ENCODE data around the gene PCDHB5. TPM values are rescaled to one million over a fixed set of nuclear protein-coding genes. Genes with fewer than 3 reads are reported as not detected.
A peak's percentile ranks its signal among the peaks of the same experiment; 100 is the strongest.
"Not testable (repeated sequence)": the region's sequence is repeated elsewhere in the genome, so short reads cannot be mapped to it uniquely, and the experiment has no call there.

The PCDHB5 gene
- 0.63 and 1.1 TPM in 2 replicates for total RNA-seq (2014; rRNA removed)
- 0.11 TPM for polyA plus RNA-seq (2012)

DNA sequence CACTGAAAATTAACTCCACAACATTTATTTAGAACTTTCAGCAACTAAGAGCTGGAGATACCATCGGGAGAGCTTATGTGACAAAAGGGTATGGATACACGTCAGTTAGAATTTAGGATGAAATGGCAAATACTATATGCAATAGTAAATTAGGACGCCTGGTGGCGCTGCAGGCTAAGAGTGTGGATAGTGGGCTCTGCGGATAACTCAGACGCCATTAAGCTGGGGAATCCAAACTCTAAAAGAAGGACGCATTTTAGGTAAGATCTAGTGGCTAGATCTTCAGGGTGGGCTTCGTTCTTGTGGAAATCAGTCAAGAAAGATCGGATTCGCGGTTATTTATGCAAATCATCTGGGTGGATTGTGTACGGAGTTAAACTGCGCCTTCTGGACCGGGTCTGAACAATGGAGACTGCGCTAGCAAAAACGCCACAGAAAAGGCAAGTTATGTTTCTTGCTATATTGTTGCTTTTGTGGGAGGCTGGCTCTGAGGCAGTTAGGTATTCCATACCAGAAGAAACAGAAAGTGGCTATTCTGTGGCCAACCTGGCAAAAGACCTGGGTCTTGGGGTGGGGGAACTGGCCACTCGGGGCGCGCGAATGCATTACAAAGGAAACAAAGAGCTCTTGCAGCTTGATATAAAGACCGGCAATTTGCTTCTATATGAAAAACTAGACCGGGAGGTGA lies at the start of gene PCDHB5:
Gene PCDHB5 (plus strand): TSS at position 177 of the 688 bp plus-strand sequence. CDS start 229 bp downstream, at position 406.
- DNase-seq (ENCODE audit: low read depth), result peak; percentile 7

DNA sequence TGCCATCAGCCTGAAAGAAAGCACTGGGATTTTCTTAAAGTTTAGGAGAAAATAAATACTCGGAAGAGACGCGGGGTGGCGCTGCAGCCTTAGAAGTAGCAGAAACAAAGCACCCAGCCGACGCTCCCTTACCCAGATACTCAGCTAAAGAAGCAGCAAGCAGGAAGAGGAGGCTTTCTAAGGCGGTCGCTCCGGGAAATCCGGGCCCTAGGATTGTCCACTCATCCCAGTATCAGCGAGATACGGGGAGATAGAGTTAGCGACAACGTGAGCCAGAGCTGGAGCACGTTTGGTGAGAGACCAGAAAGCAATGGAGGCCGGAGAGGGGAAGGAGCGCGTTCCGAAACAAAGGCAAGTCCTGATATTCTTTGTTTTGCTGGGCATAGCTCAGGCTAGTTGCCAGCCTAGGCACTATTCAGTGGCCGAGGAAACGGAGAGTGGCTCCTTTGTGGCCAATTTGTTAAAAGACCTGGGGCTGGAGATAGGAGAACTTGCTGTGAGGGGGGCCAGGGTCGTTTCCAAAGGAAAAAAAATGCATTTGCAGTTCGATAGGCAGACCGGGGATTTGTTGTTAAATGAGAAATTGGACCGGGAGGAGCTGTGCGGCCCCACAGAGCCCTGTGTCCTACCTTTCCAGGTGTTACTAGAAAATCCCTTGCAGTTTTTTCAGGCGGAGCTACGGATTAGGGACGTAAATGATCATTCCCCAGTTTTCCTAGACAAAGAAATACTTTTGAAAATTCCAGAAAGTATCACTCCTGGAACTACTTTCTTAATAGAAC lies 40.3 kb upstream of the PCDHB5 start, which contains the start of gene PCDHB2:
Gene PCDHB2 (plus strand): TSS at position 135 of the 782 bp plus-strand sequence. CDS start 176 bp downstream, at position 311.
- peak; percentile 85 for DNase-seq (ENCODE audit: low read depth)

- no peak for DNase-seq (ENCODE audit: low read depth)
Measured at GRCh38 chr5:141095263-141095641, 39.8 kb upstream of the PCDHB5 start.

- DNase-seq (ENCODE audit: low read depth), result not testable (repeated sequence)
Measured at GRCh38 chr5:141096181-141096580, 38.8 kb upstream of the PCDHB5 start.

DNA sequence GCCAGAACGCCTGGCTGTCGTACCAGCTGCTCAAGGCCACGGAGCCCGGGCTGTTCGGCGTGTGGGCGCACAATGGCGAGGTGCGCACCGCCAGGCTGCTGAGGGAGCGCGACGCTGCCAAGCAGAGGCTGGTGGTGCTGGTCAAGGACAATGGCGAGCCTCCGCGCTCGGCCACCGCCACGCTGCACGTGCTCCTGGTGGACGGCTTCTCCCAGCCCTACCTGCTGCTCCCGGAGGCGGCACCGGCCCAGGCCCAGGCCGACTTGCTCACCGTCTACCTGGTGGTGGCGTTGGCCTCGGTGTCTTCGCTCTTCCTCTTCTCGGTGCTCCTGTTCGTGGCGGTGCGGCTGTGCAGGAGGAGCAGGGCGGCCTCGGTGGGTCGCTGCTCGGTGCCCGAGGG lies 38.4 kb upstream of the PCDHB5 start:
- DNase-seq (ENCODE audit: low read depth), result not testable (repeated sequence)

DNA sequence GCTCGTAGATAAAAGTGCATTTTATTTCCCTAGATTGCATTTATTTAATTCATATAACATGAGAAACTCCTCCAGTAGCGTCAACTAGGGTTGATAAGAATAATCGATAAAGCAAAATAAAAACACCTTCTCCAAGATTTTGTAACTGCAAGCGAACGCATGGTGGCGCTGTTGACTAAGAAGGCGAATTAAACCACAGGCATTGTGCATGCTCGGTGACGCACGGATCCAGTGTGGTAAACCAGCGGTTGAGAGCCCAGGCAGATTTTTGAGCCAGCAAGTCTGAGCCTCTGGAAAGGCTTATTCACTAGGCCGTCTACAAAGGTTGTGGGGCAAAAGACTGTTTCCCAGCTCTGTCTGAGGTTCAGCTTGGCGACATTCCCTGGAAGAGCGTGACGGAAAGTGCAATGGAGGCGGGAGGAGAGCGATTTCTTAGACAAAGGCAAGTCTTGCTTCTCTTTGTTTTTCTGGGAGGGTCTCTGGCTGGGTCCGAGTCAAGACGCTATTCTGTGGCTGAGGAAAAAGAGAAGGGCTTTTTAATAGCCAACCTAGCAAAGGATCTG lies 34.7 kb upstream of the PCDHB5 start, which contains the start of gene PCDHB3:
Gene PCDHB3 (plus strand): TSS at position 231 of the 563 bp plus-strand sequence. CDS start 177 bp downstream, at position 408.
- DNase-seq (ENCODE audit: low read depth), result peak; percentile 77

GRCh38 chr5:141101059-141101458 lies 33.9 kb upstream of the PCDHB5 start:
- DNase-seq (ENCODE audit: low read depth), result no peak

DNA sequence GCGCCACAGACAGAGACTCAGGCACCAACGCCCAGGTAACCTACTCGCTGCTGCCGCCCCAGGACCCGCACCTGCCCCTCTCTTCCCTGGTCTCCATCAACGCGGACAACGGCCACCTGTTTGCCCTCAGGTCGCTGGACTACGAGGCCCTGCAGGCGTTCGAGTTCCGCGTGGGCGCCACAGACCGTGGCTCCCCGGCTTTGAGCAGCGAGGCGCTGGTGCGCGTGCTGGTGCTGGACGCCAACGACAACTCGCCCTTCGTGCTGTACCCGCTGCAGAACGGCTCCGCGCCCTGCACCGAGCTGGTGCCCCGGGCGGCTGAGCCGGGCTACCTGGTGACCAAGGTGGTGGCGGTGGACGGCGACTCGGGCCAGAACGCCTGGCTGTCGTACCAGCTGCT lies 32.9 kb upstream of the PCDHB5 start:
- DNase-seq (ENCODE audit: low read depth), result not testable (repeated sequence)

- not testable (repeated sequence) for DNase-seq (ENCODE audit: low read depth)
Measured at GRCh38 chr5:141102471-141102870, 32.5 kb upstream of the PCDHB5 start.

- no peak for DNase-seq (ENCODE audit: low read depth)
Measured at GRCh38 chr5:141105350-141105749, 29.7 kb upstream of the PCDHB5 start.

GRCh38 chr5:141119250-141119649 lies 15.8 kb upstream of the PCDHB5 start:
- no peak for DNase-seq (ENCODE audit: low read depth)

- DNase-seq (ENCODE audit: low read depth), result peak; percentile 64
Measured at GRCh38 chr5:141121563-141121962, 13.4 kb upstream of the PCDHB5 start, which contains the start of gene PCDHB4. Gene PCDHB4 (plus strand): TSS chr5:141121818. CDS start chr5:141121999, 181 bp downstream.

DNA sequence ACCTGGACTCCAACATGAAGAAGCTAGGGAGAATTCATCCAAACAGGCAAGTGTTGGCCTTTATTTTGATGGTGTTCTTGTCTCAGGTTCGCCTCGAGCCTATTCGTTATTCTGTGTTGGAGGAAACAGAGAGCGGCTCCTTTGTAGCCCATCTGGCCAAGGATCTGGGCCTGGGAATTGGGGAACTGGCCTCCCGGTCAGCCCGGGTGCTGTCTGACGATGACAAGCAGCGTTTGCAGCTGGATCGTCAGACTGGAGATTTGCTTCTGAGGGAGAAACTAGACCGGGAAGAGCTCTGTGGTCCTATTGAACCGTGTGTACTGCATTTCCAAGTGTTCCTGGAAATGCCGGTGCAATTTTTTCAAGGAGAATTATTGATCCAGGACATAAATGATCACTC lies 13.0 kb upstream of the PCDHB5 start:
- peak; percentile 20 for DNase-seq (ENCODE audit: low read depth)

GRCh38 chr5:141123396-141124135 lies 11.4 kb upstream of the PCDHB5 start:
- DNase-seq (ENCODE audit: low read depth), result not testable (repeated sequence)

DNA sequence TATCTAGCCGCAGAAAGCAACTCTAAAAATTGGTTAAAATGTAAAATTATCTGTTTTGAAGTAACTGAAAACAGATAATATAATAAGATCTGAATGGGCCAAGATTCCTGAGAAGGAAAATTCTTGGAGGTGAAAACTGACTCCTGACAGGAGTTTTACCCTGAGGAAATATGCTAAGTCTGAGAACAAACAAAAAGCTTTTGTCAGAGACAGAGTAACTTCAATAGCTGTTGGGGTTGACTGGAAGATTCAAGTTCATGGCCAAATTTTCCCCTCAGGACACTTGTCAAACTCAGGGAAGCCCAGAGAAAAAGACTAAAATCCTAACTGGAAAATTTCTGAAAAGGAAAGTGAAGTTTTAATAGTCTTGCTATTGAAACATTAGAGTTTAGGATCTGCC lies 7.7 kb upstream of the PCDHB5 start:
- no peak for DNase-seq (ENCODE audit: low read depth)

DNA sequence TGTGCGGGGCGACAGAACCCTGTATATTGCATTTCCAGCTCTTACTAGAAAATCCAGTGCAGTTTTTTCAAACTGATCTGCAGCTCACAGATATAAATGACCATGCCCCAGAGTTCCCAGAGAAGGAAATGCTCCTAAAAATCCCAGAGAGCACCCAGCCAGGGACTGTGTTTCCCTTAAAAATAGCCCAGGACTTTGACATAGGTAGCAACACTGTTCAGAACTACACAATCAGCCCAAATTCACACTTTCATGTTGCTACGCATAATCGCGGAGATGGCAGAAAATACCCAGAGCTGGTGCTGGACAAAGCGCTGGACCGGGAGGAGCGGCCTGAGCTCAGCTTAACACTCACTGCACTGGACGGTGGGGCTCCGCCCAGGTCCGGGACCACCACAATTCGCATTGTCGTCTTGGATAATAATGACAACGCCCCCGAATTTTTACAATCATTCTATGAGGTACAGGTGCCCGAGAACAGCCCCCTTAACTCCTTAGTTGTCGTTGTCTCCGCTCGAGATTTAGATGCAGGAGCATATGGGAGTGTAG lies 786 bp downstream of the PCDHB5 start:
- no peak for DNase-seq (ENCODE audit: low read depth)

- not testable (repeated sequence) for DNase-seq (ENCODE audit: low read depth)
Measured at GRCh38 chr5:141137346-141137745, 2.3 kb downstream of the PCDHB5 start.

DNA sequence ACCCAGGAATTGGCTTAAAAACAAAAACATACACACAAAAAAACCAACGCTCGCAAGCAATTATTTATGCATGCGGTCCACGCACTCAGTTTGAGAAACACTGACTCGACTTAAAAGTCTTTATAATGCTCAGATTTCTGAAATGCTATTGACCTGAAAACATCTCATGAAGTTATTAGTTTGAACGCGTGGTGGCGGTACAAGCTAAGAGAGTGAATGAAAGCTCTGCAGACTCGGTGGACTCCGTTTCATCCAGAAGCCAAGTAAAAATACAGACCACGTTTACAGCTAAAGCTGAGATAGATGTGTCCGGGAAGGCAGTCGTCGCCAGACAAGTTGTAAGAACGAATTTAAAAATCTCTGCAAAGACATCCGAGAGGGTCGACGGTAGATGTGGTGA lies 14.8 kb downstream of the PCDHB5 start, which contains the start of gene PCDHB6:
Gene PCDHB6 (plus strand): TSS at position 246 of the 400 bp plus-strand sequence. CDS start 201 bp downstream, outside the sequence.
- DNase-seq (ENCODE audit: low read depth), result peak; percentile 45

DNA sequence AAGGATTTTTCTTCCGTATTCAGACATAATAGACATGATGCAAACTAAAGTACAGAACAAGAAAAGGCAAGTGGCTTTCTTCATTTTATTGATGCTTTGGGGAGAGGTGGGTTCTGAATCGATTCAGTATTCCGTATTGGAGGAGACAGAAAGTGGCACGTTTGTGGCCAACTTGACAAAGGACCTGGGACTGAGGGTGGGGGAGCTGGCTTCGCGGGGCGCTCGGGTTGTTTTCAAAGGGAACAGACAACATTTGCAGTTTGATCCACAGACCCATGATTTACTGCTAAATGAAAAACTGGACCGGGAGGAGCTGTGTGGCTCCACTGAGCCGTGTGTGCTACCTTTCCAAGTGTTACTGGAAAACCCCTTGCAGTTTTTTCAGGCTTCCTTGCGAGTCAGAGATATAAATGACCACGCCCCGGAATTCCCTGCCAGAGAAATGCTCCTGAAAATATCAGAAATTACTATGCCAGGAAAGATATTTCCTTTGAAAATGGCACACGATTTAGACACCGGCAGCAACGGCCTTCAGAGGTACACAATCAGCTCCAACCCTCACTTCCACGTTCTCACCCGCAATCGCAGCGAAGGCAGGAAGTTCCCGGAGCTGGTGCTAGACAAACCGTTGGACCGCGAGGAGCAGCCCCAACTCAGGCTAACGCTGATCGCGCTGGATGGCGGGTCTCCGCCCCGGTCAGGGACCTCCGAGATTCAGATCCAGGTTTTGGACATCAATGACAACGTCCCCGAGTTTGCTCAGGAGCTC lies 15.4 kb downstream of the PCDHB5 start:
- DNase-seq (ENCODE audit: low read depth), result no peak

DNA sequence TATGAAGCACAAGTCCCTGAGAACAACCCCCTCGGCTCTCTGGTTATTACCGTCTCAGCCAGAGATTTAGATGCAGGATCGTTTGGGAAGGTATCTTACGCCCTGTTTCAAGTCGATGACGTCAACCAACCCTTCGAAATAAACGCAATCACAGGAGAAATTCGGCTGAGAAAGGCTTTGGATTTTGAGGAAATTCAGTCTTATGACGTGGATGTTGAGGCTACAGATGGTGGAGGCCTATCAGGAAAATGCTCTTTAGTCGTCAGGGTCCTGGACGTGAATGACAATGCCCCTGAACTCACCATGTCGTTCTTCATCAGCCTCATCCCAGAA lies 16.0 kb downstream of the PCDHB5 start:
- DNase-seq (ENCODE audit: low read depth), result no peak
